Transverse colon (tissue), 4 donors: ENCODE measurements around the gene HES3. TPM values are rescaled to one million over a fixed set of nuclear protein-coding genes. Genes with fewer than 3 reads are reported as not detected.

Experiments used
- DNase-seq: peaks from one replicate; pipeline ENCODE4 v3.0.0-alpha.2; 2019
- H3K27ac ChIP-seq, 4 donors: fragments of 200-600 bp; sonication (generic); 2 replicates each; pipeline ENCODE4 v1.5.1; 2016 to 2018; ENCODE audit warnings: inconsistent platforms in 4 of 4
- H3K27me3 ChIP-seq: fragments of 200-600 bp; sonication (generic); 2 replicates; pipeline ENCODE4 v1.5.1; 2017; ENCODE audit warnings: inconsistent platforms
- H3K36me3 ChIP-seq, 4 donors: fragments of 200-600 bp; sonication (generic); 2 replicates each; pipeline ENCODE4 v1.5.1; 2017 to 2019; ENCODE audit warnings: inconsistent platforms in 4 of 4
- H3K4me1 ChIP-seq, 4 donors: fragments of 200-600 bp; sonication (generic); 2 replicates each; pipeline ENCODE4 v1.5.1; 2017 to 2020; ENCODE audit warnings: inconsistent platforms in 4 of 4
- H3K4me3 ChIP-seq, 4 donors: fragments of 200-600 bp; sonication (generic); 1 replicate in 1 of 4; 2 replicates in 3 of 4; pipeline versions ENCODE4 v1.5.1 to v1.6.1; 2017 to 2019; ENCODE audit warnings: inconsistent platforms in 4 of 4
- H3K9me3 ChIP-seq, 2 donors: fragments of 200-600 bp; sonication (generic); 2 replicates each; pipeline ENCODE4 v1.5.1; 2017 to 2019; ENCODE audit warnings: inconsistent platforms in 2 of 2
- EP300 ChIP-seq: sonication (generic); formaldehyde crosslinking; IDR thresholded peaks from one replicate; pipeline ENCODE4 v1.6.1; 2017; ENCODE audit warnings: antibody characterized with exemption, low read depth
- POLR2A ChIP-seq: fragments of 450-650 bp; IDR thresholded peaks from one replicate; pipeline ENCODE4 v1.6.1; 2016; ENCODE audit warnings: antibody characterized with exemption, mild to moderate bottlenecking, moderate library complexity
- POLR2AphosphoS5 ChIP-seq, 3 donors: sonication (generic); formaldehyde crosslinking; IDR thresholded peaks; one replicate each; pipeline ENCODE4 v1.6.1; 2016; ENCODE audit warnings: antibody characterized with exemption in 3 of 3
- WGBS, 2 donors: methylation state at CpG; one replicate each; pipeline ENCODE4 v1.1.5; 2018; ENCODE audit warnings: low coverage in 1 of 2; 5-methylcytosine and 5-hydroxymethylcytosine counted together
- in situ Hi-C, 4 donors: fragments of 200-750 bp; cut with MboI; loops; one replicate each; pipeline versions ENCODE4 v1.15.0 to v1.15.1; 2017; ENCODE audit warnings: low sequenced_read_pairs in 3 of 4, low pct_ligation_motif_present in 1 of 4, low pct_unique_long_range_greater_than_20kb in 1 of 4
- intact Hi-C: fragments of 100-400 bp; cut with DNase I; formaldehyde crosslinking; loops from one replicate; pipeline ENCODE4 v1.15.1; 2023; ENCODE audit warnings: low total_unique reads
- total RNA-seq, 4 donors: library from RNA; depleted of rRNA; stranded (reverse); fragments of >200 nt; gene quantifications; one replicate each; pipeline ENCODE4 v1.1.0, GENCODE V29; 2016
- TF ChIP-seq, protein P1 (sequence below), 5 experiments: fragments of 200-600 bp in 3 of 5; fragments of 450-650 bp in 2 of 5; sonication (generic) in 3 of 5; IDR thresholded peaks; 1 replicate in 2 of 5; 2 replicates in 3 of 5; pipeline ENCODE4 v1.5.1; 2016 to 2017; ENCODE audit warnings: antibody characterized with exemption in 5 of 5, inconsistent platforms in 3 of 5, mild to moderate bottlenecking in 2 of 5, moderate library complexity in 1 of 5

HES3 gene
- total RNA-seq, 4 donors from 2014 or later = not detected

DNA sequence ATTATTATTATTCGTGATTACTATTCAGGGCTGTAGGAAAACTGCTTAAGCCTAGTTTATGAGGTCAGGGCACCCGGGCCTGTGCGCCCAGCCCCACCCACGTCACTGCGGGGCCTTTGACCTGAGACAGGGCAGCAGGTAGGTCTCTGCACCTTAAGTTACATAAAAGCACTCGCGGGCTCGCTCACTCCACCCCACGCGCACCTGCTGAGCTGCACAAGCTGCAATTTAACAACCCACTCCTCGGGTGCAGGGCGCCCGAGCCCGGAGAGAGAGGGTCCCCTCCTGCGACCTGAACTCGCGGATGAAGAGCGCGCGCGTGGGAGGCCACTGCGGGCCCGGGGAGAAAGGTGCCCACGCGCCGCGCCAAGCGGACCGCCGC lies 8.7 kb upstream of the HES3 start:
- H3K4me3 ChIP-seq = peak overlapping the region; percentile 63 to 95 (median 76)
- intact Hi-C loops = no loop called here
- 0% methylated on average over 2 to 21 of the region's 30 CpGs for WGBS, 2 donors
- DNase-seq = peak; percentile 74
- peak overlapping the region; percentile 71 to 87 (median 83) for H3K27ac ChIP-seq
- peaks cover 8 to 16% (median 12%) of the 10 kb centered on the region in 4 donors for H3K4me1 ChIP-seq
- peaks cover 0 to 25% (median 7%) of the 10 kb centered on the region in 4 donors for H3K36me3 ChIP-seq
- TF ChIP-seq EP300 (no peak), POLR2A (no peak), POLR2AphosphoS5 (IDR thresholded peaks at IDR 0.05) (no peak)
- TF ChIP-seq, protein P1, sequence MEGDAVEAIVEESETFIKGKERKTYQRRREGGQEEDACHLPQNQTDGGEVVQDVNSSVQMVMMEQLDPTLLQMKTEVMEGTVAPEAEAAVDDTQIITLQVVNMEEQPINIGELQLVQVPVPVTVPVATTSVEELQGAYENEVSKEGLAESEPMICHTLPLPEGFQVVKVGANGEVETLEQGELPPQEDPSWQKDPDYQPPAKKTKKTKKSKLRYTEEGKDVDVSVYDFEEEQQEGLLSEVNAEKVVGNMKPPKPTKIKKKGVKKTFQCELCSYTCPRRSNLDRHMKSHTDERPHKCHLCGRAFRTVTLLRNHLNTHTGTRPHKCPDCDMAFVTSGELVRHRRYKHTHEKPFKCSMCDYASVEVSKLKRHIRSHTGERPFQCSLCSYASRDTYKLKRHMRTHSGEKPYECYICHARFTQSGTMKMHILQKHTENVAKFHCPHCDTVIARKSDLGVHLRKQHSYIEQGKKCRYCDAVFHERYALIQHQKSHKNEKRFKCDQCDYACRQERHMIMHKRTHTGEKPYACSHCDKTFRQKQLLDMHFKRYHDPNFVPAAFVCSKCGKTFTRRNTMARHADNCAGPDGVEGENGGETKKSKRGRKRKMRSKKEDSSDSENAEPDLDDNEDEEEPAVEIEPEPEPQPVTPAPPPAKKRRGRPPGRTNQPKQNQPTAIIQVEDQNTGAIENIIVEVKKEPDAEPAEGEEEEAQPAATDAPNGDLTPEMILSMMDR (IDR thresholded peaks at IDR 0.05) = no peak
- no peaks in the 10 kb centered on the region for H3K9me3 ChIP-seq
- in situ Hi-C loops = loop anchor here in 1 of 4 donors (25.0 kb wide), 1 partner anchor 177 kb away; the partner anchor contains the start of genes ESPN and HES2
- peaks cover 19% of the 10 kb centered on the region for H3K27me3 ChIP-seq

DNA sequence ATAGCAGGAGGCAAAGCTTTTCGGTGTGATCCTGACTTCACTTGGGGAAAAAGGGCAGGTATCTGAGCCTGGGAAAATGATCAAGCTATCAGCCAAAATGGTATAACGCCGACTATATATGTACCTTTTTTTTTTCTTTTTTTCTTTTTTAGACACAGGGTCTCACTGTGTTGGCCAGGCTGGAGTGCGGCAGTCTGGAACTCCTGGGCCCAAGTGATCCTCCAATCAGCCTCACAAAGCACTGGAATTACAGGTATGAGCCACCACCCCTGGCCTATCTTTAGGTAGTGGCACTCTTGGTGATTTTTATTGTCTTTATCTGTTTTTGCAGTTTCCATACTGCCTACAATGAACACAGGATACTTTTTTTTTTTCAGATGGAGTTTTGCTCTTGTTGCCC lies 6.9 kb upstream of the HES3 start:
- no peak overlapping the region for H3K4me3 ChIP-seq
- H3K36me3 ChIP-seq = peaks cover 0 to 13% (median 0%) of the 10 kb centered on the region in 4 donors
- peaks cover 37% of the 10 kb centered on the region for H3K27me3 ChIP-seq
- H3K9me3 ChIP-seq = no peaks in the 10 kb centered on the region
- peaks cover 12 to 23% (median 16%) of the 10 kb centered on the region in 4 donors for H3K4me1 ChIP-seq
- in situ Hi-C loops = loop anchor here in 1 of 4 donors (25.0 kb wide), 1 partner anchor 175 kb away; the partner anchor contains the start of genes ESPN and HES2
- no peak for DNase-seq
- TF ChIP-seq EP300 = no peak
- no peak for TF ChIP-seq POLR2AphosphoS5 (IDR thresholded peaks at IDR 0.05)
- TF ChIP-seq, protein P1 (IDR thresholded peaks at IDR 0.05) = no peak
- TF ChIP-seq POLR2A = no peak
- no peak overlapping the region for H3K27ac ChIP-seq
- 95 to 100% methylated on average over 4 of the region's 4 CpGs for WGBS, 2 donors
- intact Hi-C loops = no loop called here

DNA sequence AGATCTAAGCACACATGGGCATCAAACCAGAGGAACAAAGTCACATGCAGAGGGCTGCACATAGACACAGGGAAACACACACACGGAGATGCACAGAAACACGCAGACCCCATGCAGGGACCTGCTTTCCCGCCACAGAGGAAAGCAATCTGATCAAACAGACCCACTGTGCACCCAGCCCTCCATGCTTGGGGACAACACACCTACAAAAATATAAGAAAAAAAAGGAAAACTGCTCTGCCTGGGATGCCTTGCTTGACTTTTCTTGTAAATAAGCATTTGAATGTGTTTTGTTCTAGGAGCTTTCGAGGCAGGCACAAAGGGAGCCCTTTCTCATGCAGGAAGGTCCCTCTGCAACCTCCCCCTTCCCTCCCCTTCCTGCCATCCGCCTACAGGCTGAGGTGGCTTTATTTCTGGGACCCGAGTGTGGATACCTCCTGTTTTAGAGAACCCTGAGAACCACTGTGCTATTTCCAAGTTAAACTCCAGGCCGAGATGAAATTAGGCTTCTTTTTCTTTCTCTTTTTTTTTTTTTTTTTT lies 4.7 kb upstream of the HES3 start:
- in situ Hi-C loops = loop anchor here in 1 of 4 donors (25.0 kb wide), 1 partner anchor 173 kb away; the partner anchor contains the start of genes ESPN and HES2
- H3K36me3 ChIP-seq = no peaks in the 10 kb centered on the region
- no peak for DNase-seq
- H3K4me1 ChIP-seq = peaks cover 12 to 27% (median 19%) of the 10 kb centered on the region in 4 donors
- intact Hi-C loops = no loop called here
- H3K27ac ChIP-seq = no peak overlapping the region
- TF ChIP-seq POLR2A = no peak
- TF ChIP-seq EP300 = no peak
- no peak for TF ChIP-seq POLR2AphosphoS5 (IDR thresholded peaks at IDR 0.05)
- TF ChIP-seq, protein P1 (IDR thresholded peaks at IDR 0.05) = no peak
- no peak overlapping the region for H3K4me3 ChIP-seq
- WGBS, 2 donors = 49 to 61% methylated on average over 4 to 7 of the region's 7 CpGs
- no peaks in the 10 kb centered on the region for H3K9me3 ChIP-seq
- peaks cover 59% of the 10 kb centered on the region for H3K27me3 ChIP-seq

DNA sequence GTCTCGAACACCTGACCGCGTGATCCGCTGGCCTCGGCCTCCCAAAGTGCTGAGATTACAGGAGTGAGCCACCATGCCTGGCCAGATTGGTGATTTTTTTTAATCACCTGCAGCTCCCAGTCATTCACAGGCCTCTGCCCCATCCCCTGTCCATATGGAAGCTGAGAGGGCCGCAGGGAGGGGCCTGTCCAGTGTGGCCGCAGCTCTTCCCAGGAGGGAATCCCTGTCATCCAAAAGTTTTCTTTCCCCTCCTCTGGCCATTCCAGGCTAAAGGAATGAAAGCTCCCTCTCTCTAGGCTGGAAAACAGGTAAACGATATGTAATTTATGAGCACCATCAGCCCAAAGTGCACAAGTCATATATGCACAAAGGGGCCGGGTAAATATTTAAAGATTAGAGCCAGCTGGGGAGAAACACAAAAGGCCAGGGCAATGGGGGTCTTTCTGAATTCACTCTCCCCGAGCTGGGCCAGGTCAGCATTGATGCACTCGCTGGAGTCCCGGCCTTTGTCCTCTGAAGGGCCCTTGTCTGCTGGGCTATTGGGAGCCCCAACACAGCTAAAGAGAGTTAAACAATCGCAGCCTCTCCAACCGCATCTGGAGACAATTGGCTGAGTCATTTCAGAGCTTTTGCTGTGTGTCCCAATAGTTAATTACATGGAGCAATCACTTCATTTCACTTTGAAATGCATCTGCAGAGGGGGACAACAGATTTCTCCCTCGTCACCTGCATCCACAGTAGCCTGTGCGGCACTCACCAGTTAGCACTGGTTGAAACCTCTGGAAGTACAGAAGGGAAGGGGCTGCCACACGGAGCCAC lies 3.8 kb upstream of the HES3 start:
- no peak overlapping the region for H3K27ac ChIP-seq
- TF ChIP-seq POLR2A (no peak), POLR2AphosphoS5 (IDR thresholded peaks at IDR 0.05) (no peak), EP300 (no peak)
- TF ChIP-seq, protein P1 (IDR thresholded peaks at IDR 0.05) = no peak
- peaks cover 5 to 19% (median 13%) of the 10 kb centered on the region in 4 donors for H3K4me1 ChIP-seq
- no peaks in the 10 kb centered on the region for H3K9me3 ChIP-seq
- 28 to 51% methylated on average over 2 to 16 of the region's 17 CpGs for WGBS, 2 donors
- H3K36me3 ChIP-seq = no peaks in the 10 kb centered on the region
- no peak overlapping the region for H3K4me3 ChIP-seq
- peaks cover 66% of the 10 kb centered on the region for H3K27me3 ChIP-seq
- DNase-seq = no peak
- intact Hi-C loops (no loop called here), in situ Hi-C loops (loop anchor here in 2 of 4 donors (10.0 to 25.0 kb wide), 2 partner anchors 105 to 172 kb away; partner anchors contain the start of genes ESPN (in 1 of the 2) and HES2 (in 1 of the 2))
